GM19397 (cell line): ENCODE data around the gene SUCLG2.
A peak's percentile ranks its signal among the peaks of the same experiment; 100 is the strongest.

Source experiments
- ATAC-seq: cut with Tn5 transposase; IDR thresholded peaks from one replicate; pipeline ENCODE4 v1.9.1; 2021; ENCODE audit warnings: mild to moderate bottlenecking, moderate library complexity; ENCODE audit not compliant: unreplicated experiment

Gene SUCLG2

GRCh38 chr3:67401921-67402320 lies 252.5 kb downstream of the SUCLG2 start:
- no peak for ATAC-seq

- no peak for ATAC-seq
Measured at GRCh38 chr3:67400476-67400875, 253.9 kb downstream of the SUCLG2 start.

GRCh38 chr3:67389176-67389575 lies 265.2 kb downstream of the SUCLG2 start:
- ATAC-seq, result peak; percentile 80

DNA sequence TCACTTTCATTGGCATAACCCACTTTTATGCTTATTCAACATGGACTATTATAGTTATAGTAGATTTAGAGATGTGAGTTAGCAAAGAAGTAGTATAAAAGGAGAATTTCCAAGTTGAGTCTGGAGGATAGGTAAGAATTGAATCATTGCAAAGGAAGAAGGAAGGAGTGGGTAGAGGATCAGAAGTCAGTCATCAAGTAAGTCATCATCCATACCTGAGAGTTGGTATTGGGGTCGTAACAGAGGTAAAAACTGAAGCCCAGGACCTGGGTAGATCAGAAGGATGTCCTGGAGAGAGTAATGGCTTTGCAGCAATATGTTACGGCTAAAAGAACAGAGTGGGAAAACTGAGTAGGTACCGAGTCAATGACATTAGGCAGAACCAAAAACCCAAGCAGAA lies 265.7 kb downstream of the SUCLG2 start:
- no peak for ATAC-seq

- ATAC-seq, result no peak
Measured at GRCh38 chr3:67386451-67386850, 268.0 kb downstream of the SUCLG2 start.

DNA sequence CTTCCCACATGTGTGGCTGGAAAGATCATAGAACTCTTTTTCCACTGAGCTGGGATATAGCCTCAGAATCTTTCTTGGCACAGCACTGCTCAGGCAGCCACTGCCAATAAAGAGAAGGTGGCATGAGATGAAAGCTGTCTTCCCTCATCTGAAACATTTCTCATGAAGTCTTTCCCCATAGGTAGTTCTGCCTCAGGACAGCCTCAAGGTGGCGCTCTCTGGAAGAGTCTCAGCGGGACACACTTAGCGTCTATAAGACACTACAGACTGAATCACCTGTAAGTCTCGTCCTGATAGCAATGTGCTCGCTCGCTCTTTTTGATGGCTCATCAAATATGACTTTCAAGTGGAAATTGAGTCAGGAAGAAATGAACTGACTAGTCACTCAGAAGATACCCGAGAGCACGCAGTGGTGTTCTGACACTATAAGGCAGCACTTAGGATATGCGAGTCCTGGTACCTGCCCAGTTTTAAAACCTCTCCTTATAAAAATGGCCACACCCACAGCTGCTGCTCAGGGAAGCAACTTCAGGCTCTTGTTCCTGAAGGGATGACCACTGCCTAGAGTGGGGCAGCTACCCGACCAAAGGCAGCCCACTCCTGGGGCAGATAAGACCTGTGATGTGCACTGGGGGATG lies 269.5 kb downstream of the SUCLG2 start:
- peak; percentile 42 for ATAC-seq

GRCh38 chr3:67384016-67384415 lies 270.4 kb downstream of the SUCLG2 start:
- no peak for ATAC-seq

DNA sequence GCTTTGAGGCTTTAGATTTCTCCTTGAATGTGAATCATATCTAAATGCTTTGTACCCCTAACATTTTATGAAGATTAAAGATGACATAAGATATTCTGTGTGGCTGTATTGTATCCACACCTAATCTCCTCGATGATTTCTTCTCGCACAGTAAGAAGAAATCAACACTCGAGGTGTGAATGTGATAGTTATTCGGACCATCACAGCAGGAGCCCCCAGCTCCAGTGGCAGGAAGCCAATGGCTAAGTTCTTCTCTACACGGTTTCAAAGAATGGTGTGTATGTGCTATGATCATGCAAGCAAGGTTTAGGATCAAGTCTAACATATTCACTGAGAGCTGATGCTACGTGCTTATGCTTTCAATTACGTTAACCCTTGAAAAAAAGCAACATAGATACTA lies 271.0 kb downstream of the SUCLG2 start:
- no peak for ATAC-seq

DNA sequence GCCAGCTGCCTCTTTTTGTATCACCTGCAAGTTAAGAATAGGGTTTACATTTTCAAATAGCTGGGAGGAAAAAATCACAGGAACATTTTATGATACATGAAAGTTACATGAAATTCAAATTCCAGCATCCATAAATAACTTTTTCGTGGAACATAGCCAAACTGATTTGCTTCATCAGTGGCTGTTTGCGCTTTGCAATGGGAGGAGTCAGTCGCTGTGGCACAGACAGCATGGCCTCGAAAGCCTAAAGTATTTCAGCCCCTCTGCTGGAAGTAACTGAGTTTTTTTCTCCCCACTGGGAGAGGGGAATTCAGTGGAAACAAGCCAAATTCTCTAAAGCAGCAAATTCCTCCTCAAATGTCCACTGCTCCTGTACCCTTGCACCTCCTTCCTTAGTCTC lies 271.9 kb downstream of the SUCLG2 start:
- no peak for ATAC-seq

DNA sequence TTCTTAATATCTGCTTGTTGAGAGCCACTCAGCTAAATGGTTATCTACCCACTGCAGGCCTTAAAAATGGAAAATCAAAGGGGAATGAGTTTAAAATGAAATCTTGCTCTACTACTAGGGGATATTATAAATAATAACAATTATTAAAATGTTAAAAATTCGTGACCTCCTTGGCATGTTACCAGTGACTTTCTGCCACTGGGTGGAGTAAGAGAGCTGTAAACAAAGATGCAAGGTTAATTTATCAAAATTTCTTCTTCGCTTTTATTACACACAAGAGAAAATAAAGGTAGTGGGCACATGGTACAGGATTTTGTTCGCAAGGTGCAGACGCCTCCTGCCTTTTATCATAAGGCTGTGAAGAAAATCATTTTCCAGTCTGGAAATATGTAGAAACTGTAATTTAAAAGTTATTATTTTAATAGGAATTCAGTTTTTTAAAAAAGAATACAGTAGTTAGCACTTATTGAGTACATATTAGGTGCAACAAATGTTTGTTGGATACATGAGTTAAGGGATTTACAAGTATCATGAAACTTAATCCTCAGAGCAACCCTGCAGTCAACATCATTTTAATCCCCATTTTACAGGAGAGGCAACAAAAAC lies 272.6 kb downstream of the SUCLG2 start:
- ATAC-seq, result no peak

DNA sequence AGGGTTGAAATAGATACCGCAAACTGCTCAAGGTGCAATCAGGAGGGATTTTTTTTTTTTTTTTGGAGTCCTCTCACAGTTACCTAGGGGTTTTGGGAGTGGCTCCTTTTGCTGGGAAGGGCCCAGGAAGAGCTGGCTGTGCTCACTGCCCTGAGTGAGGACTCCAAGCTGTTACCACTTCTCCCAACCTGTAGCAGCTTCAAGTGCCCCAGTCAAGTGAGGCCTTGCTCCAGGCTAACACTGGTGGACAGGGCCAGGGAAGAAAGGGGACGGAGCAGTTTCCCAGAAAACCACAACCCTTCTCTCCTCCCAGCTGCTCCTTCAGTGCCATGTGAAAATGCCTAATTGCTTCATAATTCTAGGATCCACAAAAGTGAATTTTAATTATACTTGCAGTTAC lies 274.3 kb downstream of the SUCLG2 start:
- ATAC-seq, result no peak

DNA sequence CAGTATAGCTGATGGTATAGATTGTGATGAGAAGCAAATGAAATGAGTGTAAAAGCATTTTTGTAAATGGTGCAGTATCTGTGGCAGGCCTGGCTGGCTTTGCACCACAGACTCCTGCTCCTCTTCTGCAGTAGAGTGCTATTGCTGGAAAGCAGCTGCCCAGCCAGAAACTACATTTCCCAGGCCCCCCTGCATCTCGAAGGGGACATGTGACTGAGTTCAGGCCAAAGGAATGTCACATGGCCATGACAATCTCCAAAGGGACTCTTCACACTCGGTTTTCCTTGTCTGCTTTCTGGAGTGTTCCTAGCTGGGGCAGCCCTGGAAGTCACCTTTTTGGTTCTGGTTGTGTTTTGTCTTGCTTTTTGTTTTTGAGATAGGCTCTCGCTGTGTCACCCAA lies 277.1 kb downstream of the SUCLG2 start:
- no peak for ATAC-seq

DNA sequence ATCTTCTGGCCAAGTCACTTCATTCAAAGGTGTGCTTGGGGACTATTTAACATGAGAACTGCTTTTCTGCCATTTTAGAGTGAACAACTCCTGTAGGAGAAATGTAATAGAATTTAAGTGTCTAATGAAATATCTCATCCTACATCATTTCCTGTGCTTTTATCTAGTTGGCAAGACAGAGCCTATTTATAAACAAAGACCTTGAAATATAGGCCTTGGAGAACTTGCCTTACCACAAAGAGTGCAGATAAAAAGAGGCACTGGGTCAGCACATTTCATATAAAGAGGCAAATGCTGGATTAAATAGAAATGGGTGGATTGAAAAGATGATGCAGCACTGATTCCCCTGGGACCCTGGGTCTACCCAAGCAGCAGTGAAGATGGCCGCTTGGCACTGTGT lies 278.0 kb downstream of the SUCLG2 start:
- ATAC-seq, result no peak

- no peak for ATAC-seq
Measured at GRCh38 chr3:67375976-67376375, 278.4 kb downstream of the SUCLG2 start.

- no peak for ATAC-seq
Measured at GRCh38 chr3:67362686-67363085, 291.7 kb downstream of the SUCLG2 start.

DNA sequence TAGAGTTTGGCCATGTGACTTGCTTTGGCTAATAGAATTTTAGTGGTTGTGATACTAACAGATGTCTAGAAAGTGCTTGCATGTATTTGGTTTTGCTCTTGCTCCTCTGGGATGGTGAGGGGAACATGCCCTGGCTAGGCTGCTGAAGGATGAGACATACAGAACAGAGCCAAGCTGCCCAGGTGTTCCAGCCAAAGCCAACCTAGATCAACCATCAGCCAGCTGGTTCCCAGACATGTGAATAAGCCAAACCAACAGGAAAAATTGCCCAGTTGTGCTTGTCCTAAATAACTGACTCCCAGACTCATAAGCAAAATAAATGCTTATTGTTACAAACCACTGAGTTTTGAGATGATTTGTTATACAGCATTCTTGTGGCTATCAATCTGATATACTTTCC lies 292.6 kb downstream of the SUCLG2 start:
- no peak for ATAC-seq

DNA sequence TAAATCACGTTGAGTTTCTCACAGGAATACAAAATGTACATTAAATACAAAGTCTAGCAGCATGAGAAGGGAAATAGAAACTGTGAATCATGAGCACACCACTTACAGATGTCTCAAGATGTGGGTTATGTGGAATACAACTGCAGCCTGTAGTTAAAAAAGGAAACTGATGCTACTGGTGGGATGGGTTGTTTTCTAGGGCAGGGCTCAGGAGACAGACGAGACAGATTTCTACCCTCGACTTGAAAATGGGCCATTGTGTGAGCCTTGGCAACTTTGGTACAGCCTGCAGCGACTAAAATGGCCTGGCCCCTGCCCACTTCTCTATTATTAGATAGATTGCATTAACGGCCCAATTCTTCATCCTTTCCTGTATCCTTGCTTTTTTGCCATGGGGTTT lies 293.1 kb downstream of the SUCLG2 start:
- ATAC-seq, result no peak

DNA sequence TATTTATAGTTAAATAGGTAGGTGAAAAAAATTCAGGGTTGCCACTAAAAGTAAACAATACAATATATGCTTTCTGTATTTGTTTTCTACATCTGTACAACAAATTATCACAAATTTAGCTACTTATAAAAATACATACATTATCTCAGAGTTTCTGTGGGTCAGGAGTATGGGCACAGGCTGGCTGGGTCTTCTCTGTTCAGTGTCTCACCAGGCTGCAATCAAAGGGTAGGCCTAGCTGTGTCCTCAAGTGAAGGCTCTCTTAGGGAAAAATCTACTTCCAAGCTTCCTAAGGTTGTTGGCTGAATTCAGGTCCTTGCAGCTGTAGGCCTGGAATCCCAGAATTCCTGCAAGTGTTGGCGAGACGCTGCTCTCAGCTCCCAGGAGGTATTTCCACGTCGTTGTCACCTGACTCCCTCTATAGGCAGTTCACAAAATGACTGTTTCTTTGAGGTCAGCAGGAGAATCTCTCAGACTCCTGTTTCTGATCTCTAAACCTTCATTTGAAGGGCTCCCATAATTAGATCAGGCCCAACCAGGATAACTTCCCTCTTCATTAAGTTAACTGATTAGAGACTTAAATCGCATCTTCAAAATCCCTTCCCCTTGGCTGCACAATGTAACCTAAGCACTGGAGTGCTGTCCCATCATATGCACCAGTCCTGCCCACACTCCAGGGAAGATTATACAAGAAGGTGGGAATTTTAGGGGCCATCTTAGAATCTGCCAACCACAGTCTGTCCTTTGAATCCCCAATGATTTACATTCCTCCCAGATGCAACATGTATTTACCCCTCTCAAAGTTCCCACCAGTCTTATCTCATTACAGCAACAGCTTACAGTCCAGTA lies 296.6 kb downstream of the SUCLG2 start:
- peak; percentile 69 for ATAC-seq

- ATAC-seq, result peak; percentile 91
Measured at GRCh38 chr3:67349551-67350174, 304.7 kb downstream of the SUCLG2 start.

DNA sequence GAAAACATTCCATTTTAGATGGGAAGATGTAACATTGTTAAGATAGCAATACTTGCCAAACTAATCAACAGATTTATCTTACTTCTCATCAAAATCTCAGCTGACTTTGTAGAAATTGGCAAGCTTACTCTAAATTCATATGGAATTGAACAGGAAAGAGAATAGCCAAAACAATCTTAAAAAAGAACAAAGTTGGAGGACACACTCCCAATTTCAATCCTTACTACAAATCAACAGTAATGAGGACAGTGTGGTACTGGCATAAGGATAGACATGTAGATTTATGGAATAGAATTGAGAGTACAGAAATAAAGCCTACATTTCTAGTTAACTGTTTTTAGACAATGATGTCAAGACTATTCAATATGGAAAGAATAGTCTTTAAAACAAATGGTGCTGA lies 308.3 kb downstream of the SUCLG2 start:
- no peak for ATAC-seq

GRCh38 chr3:67335813-67336212 lies 318.6 kb downstream of the SUCLG2 start:
- no peak for ATAC-seq

- ATAC-seq, result no peak
Measured at GRCh38 chr3:67334588-67334987, 319.8 kb downstream of the SUCLG2 start.
